ENCODE results near the gene CCDC167. TPM values are rescaled to one million over a fixed set of nuclear protein-coding genes. Genes with fewer than 3 reads are reported as not detected.
A peak's percentile ranks its signal among the peaks of the same experiment; 100 is the strongest.

CCDC167 gene
- total and polyA plus RNA-seq, 2 of the 8 experiments (the other 6 are each of a cell fraction or from before 2014, with no cell fraction given), result 11.0 to 26.5 TPM

GRCh38 chr6:37512400-37513011, 12.8 kb upstream of the CCDC167 start (continued):
- TF ChIP-seq KDM4A (IDR thresholded peaks at IDR 0.05; ENCODE audit: low read depth, low read length, severe bottlenecking) (no peak), CBX8 (IDR thresholded peaks at IDR 0.05; ENCODE audit: borderline replicate concordance, low read depth, low read length) (no peak), CREB1 (IDR thresholded peaks at IDR 0.05) (no peak), TCF12 (IDR thresholded peaks at IDR 0.05; ENCODE audit: low read depth, low read length) (no peak), E2F6 (IDR thresholded peaks at IDR 0.05) (peak; percentile 81), SIRT6 (IDR thresholded peaks at IDR 0.05; ENCODE audit: low read length) (no peak), ZNF274 (IDR thresholded peaks at IDR 0.05; ENCODE audit: borderline replicate concordance, extremely low read depth, low read length) (no peak), GTF2F1 (IDR thresholded peaks at IDR 0.05; ENCODE audit: borderline replicate concordance, low read depth, low read length) (no peak), CTBP2 (IDR thresholded peaks at IDR 0.05; ENCODE audit: borderline replicate concordance, insufficient read depth, insufficient read length, low read length) (peak; percentile 96), KDM5A (IDR thresholded peaks at IDR 0.05; ENCODE audit: low read length) (no peak), EP300 (IDR thresholded peaks at IDR 0.05; ENCODE audit: borderline replicate concordance in 1 of 2, low read depth in 2 of 2, low read length in 2 of 2) (no peak), JUN (IDR thresholded peaks at IDR 0.05; ENCODE audit: low read depth, low read length) (no peak), TEAD4 (IDR thresholded peaks at IDR 0.05; ENCODE audit: low read depth, low read length) (peak; percentile 94), SRF (IDR thresholded peaks at IDR 0.05; ENCODE audit: low read depth, low read length) (no peak), NRF1 (IDR thresholded peaks at IDR 0.05; ENCODE audit: low read depth, low read length) (no peak), TBP (IDR thresholded peaks at IDR 0.05; ENCODE audit: low read depth, low read length) (no peak), ASH2L (IDR thresholded peaks at IDR 0.05; ENCODE audit: low read length) (peak; percentile 37), RXRA (IDR thresholded peaks at IDR 0.05; ENCODE audit: insufficient read depth, low read depth, low read length) (peak; percentile 78; the same call in 1 of the 2 replicates), EGR1 (IDR thresholded peaks at IDR 0.05; ENCODE audit: borderline replicate concordance, low read depth, low read length) (no peak), SP4 (IDR thresholded peaks at IDR 0.05; ENCODE audit: low read length) (no peak), SAP30 (IDR thresholded peaks at IDR 0.05; ENCODE audit: insufficient read depth, insufficient replicate concordance, low read length) (no peak), FOSL1 (IDR thresholded peaks at IDR 0.05; ENCODE audit: insufficient read depth, low read depth, low read length) (no peak), SUZ12 (IDR thresholded peaks at IDR 0.05; ENCODE audit: low read length) (peak; percentile 34; the same call in 1 of the 2 replicates), KDM1A (IDR thresholded peaks at IDR 0.05; ENCODE audit: borderline replicate concordance, low read length) (peak; percentile 49; the same call in 1 of the 2 replicates), SIN3A (conservative IDR thresholded peaks at IDR 0.05 in 1 of 2, IDR thresholded peaks at IDR 0.05 in 1 of 2; ENCODE audit: low read depth in 1 of 2, low read length in 2 of 2) (no peak)
